Chondrocyte (in vitro differentiated cells): ENCODE measurements around the gene ZBTB39. TPM values are rescaled to one million over a fixed set of nuclear protein-coding genes. Genes with fewer than 3 reads are reported as not detected.

Experiments
- DNase-seq: peaks from one replicate; pipeline ENCODE4 v3.0.0; 2021; ENCODE audit warnings: mixed read lengths, low spot score
- H3K27ac Mint-ChIP-seq: one replicate; pipeline ENCODE4 v1.8.0; 2021; ENCODE audit warnings: mild to moderate bottlenecking, moderate library complexity, mixed read lengths; ENCODE audit not compliant: unreplicated experiment
- H3K27me3 Mint-ChIP-seq: 2 replicates; pipeline ENCODE4 v1.8.0; 2021; ENCODE audit warnings: low read depth, mixed read lengths
- H3K36me3 Mint-ChIP-seq: 2 replicates; pipeline ENCODE4 v1.8.0; 2021; ENCODE audit warnings: low read depth, mixed read lengths
- H3K4me1 Mint-ChIP-seq: 2 replicates; pipeline ENCODE4 v1.8.0; 2021; ENCODE audit warnings: low read depth, mild to moderate bottlenecking, mixed read lengths
- H3K4me3 Mint-ChIP-seq: one replicate; pipeline ENCODE4 v1.8.0; 2021; ENCODE audit warnings: mild to moderate bottlenecking, moderate library complexity, mixed read lengths; ENCODE audit not compliant: unreplicated experiment
- H3K9me3 Mint-ChIP-seq: 2 replicates; pipeline ENCODE4 v1.8.0; 2021; ENCODE audit warnings: low read depth, mixed read lengths
- CTCF ChIP-seq: fragments of 200-600 bp; sonication (generic); IDR thresholded peaks from 2 replicates; pipeline ENCODE4 v1.5.0; 2021; ENCODE audit warnings: antibody characterized with exemption, mild to moderate bottlenecking, moderate library complexity
- total RNA-seq: library from RNA; stranded (reverse); gene quantifications from 3 replicates; pipeline ENCODE4 v1.2.1, GENCODE V29; 2021

ZBTB39 gene
- total RNA-seq, 1 donor from 2014 or later, result 6.1 TPM

- H3K27me3 Mint-ChIP-seq, result peaks cover under 1% of the 10 kb centered on the region
- TF ChIP-seq CTCF, result no peak
- H3K9me3 Mint-ChIP-seq, result no peaks in the 10 kb centered on the region
- no peak for DNase-seq
- H3K36me3 Mint-ChIP-seq, result peaks cover 5% of the 10 kb centered on the region
- no peak overlapping the region for H3K4me3 Mint-ChIP-seq
- no peak overlapping the region for H3K27ac Mint-ChIP-seq
- no peaks in the 10 kb centered on the region for H3K4me1 Mint-ChIP-seq
Measured at GRCh38 chr12:56995201-56995929, 11.0 kb downstream of the ZBTB39 start.

- H3K27ac Mint-ChIP-seq, result no peak overlapping the region
- TF ChIP-seq CTCF, result no peak
- no peak overlapping the region for H3K4me3 Mint-ChIP-seq
- H3K4me1 Mint-ChIP-seq, result no peaks in the 10 kb centered on the region
- DNase-seq, result no peak
- peaks cover 5% of the 10 kb centered on the region for H3K36me3 Mint-ChIP-seq
- peaks cover 2% of the 10 kb centered on the region for H3K27me3 Mint-ChIP-seq
- no peaks in the 10 kb centered on the region for H3K9me3 Mint-ChIP-seq
Measured at GRCh38 chr12:56994231-56994746, 12.1 kb downstream of the ZBTB39 start.

- H3K27me3 Mint-ChIP-seq, result peaks cover 2% of the 10 kb centered on the region
- no peaks in the 10 kb centered on the region for H3K9me3 Mint-ChIP-seq
- peaks cover 5% of the 10 kb centered on the region for H3K36me3 Mint-ChIP-seq
- H3K27ac Mint-ChIP-seq, result no peak overlapping the region
- H3K4me3 Mint-ChIP-seq, result no peak overlapping the region
- no peak for TF ChIP-seq CTCF
- peaks cover 2% of the 10 kb centered on the region for H3K4me1 Mint-ChIP-seq
- no peak for DNase-seq
Measured at GRCh38 chr12:56993346-56993745, 13.0 kb downstream of the ZBTB39 start.

GRCh38 chr12:56991319-56992246 is 14.8 kb downstream of the ZBTB39 start:
- H3K36me3 Mint-ChIP-seq, result peaks cover 3% of the 10 kb centered on the region
- no peak overlapping the region for H3K4me3 Mint-ChIP-seq
- H3K9me3 Mint-ChIP-seq, result no peaks in the 10 kb centered on the region
- H3K4me1 Mint-ChIP-seq, result peaks cover 7% of the 10 kb centered on the region
- DNase-seq, result no peak
- no peak overlapping the region for H3K27ac Mint-ChIP-seq
- TF ChIP-seq CTCF, result no peak
- H3K27me3 Mint-ChIP-seq, result peaks cover 4% of the 10 kb centered on the region

GRCh38 chr12:56990648-56991318 is 15.6 kb downstream of the ZBTB39 start:
- no peak for DNase-seq
- no peak for TF ChIP-seq CTCF
- Mint-ChIP-seq H3K27ac (no peak overlapping the region), H3K4me1 (peaks cover 7% of the 10 kb centered on the region), H3K36me3 (peaks cover under 1% of the 10 kb centered on the region), H3K4me3 (no peak overlapping the region), H3K27me3 (peaks cover 4% of the 10 kb centered on the region), H3K9me3 (no peaks in the 10 kb centered on the region)
